ENCODE results near the gene CLDN12.

The CLDN12 gene

GRCh38 chr7:90403174-90404113 is at the start of gene CLDN12:
TSS of gene CLDN12 (plus strand) at chr7:90403461. CDS start at chr7:90412677, 9,216 bp downstream.
- DNase-seq (ENCODE audit: low read depth in 2 of 2) = peak; percentile 62 to 64

DNA sequence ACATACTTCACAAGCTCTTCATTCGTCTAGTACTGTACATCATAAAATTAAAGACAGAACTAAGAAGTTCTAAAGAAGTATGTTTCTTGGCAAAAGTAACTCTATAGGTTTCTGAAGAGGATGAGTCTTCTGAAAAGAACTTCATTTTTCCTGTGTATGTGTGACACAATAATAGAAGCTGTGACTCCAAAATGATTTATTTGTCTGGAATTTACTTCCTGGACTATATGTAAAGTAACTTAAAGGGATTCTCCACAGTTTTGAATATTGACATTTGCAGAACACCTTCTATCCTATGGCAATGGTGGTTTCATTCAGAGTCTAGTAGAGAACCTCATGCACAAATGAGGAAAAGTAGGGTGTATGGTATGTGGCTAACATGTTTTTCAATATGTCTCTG is 19.8 kb upstream of the CLDN12 start:
- no peak for DNase-seq (ENCODE audit: low read depth in 2 of 2)

- DNase-seq (ENCODE audit: low read depth in 2 of 2) = no peak
Measured at GRCh38 chr7:90383861-90384260, 19.4 kb upstream of the CLDN12 start.

DNA sequence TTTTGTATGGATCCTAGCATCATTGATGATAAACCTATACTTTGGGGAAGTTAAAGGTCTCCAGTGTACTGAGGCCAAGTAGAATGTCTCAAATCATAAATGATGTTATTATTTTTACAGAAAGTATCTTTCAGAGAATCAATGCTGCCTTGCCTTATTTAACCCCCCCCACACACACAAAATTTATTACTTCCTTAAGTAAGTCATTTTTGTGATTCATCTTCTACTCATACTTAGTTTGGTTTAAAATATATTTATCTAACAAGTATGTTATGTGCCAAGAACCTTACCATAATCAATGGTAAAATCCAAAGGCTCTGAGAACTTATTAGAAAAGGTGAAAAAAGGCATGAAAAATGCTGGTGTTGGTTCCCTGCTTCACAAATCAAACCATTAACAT is 18.8 kb upstream of the CLDN12 start:
- DNase-seq (ENCODE audit: low read depth in 2 of 2) = no peak

DNA sequence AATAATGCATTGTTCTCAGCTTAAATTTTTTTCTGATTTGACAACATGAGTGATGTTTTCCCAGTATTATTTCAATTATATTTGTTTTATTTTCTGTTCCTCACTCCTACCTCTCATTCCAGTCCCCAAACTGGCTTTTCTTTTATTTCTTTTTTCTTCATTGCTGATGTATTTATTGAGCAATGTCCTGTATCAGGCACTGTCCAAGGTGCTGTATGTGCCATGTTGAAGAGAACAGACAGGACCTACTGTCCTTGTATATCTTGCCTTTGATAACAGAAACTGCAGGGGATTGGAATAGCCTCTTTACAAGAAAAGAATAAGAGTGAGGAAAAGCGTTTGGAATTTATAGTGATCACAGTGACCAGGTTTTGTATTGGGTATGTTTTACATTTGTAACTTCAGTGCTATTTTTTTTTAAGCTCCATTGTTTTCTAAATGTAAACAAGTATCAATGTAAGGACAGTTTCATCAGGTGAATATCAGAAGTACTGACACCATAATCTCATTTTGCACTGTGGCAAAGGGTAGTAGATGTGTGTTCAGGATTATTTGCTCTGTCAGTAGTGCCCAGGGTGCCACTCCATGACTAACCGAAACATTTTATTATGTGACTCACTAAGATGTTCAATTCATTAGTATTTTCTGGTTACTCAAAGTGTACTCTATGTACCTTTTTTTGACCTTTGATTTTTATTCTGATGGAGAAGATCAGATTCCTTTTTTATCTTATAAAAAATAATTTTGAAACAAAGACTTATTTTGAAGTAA is 15.6 kb upstream of the CLDN12 start:
- no peak for DNase-seq (ENCODE audit: low read depth in 2 of 2)

GRCh38 chr7:90390926-90391325 is 12.3 kb upstream of the CLDN12 start:
- no peak for DNase-seq (ENCODE audit: low read depth in 2 of 2)

DNA sequence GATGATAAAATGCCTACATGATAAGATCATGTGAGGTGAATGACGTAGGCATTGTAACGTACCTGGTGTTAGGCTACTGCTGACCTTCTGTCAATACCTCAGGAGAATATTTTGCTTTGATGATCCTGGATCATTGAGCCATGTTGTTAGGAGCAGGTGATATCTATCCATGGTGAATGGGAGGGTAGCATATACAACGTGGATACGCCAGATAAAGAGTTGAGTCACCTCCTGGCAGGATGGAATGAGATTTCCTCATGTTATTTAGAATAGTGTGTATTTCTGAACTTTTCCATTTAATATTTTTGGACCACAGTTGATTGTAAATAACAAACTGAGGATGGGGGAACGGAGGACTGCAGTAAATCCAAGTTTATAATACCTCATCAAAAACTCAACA is 11.8 kb upstream of the CLDN12 start:
- no peak for DNase-seq (ENCODE audit: low read depth in 2 of 2)

DNA sequence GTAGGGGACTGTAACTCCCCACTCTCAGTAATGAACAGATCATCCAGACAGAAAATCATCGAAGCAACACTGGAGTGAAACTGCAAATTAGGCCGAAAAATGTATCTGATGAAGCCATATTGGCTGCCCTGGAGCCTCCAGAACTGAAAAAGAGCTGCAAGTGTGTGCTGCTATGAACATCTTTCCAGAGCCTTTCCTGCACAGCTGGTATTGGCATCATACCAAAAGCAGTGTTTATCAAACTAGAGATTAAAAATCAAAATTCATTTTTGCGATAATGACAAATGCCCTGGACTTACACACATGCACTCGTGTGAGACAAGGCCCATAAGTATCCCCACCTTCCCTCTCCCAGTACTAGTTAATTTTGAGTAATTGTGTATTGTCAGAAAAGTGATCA is 6.8 kb upstream of the CLDN12 start:
- no peak for DNase-seq (ENCODE audit: low read depth in 2 of 2)

DNA sequence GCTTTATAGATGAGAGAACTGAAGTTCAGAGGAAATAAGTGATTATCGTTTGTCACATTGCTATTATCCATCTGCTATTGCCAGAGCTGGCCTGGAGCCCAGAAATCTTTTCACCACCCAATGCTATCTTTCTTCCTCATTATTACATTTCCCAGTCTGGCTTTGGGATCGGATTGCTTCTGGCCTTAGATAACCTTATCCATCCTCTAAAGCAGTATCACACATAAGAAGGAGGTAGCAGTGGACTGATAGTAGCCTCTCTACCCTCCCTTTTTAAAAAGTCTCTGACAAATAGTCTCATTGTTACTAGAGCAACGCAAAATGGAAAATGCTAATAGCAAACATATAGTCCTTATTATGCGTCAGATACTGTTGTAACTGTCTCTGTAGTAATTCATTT is 1.3 kb upstream of the CLDN12 start:
- DNase-seq (ENCODE audit: low read depth in 2 of 2) = no peak

GRCh38 chr7:90402785-90403173 is 482 bp upstream of the CLDN12 start:
- DNase-seq (ENCODE audit: low read depth in 2 of 2) = no peak

DNA sequence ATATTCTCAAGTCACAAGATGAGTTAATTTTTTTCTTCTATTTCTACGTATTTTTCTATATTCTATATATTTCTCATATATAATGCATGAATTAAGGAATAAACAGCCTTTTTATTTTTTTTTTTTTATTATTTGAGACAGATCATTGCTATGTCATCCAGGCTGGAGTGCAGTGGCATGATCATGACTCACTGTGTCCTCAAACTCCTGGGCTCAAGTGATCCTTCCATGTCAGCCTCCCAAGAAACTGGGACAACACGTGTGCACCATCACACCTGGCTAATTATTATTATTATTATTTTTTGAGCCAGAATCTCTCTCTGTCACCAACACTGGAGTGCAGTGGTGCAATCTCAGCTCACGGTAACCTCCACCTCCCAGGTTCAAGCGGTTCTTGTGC is 1.5 kb downstream of the CLDN12 start:
- no peak for DNase-seq (ENCODE audit: low read depth in 2 of 2)

DNA sequence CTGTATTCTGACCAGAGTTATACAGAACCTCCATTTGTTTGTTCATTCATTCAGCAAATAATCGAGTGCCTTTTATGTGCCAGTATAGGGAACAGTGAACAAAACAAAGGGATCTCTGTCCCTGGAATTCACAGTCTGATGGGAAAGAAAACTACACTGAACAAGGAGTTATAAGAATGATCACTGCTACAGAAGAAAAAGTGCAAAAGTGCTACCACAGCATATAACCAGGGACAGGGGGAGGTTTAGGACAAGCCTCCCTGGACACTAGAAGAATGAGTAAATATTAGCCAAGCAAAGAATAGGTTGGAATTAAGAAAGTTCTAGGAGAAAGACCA is 4.2 kb downstream of the CLDN12 start:
- DNase-seq (ENCODE audit: low read depth in 2 of 2) = no peak

GRCh38 chr7:90408142-90408541 is 4.9 kb downstream of the CLDN12 start:
- no peak for DNase-seq (ENCODE audit: low read depth in 2 of 2)

GRCh38 chr7:90409667-90410066 is 6.4 kb downstream of the CLDN12 start:
- no peak for DNase-seq (ENCODE audit: low read depth in 2 of 2)

- no peak for DNase-seq (ENCODE audit: low read depth in 2 of 2)
Measured at GRCh38 chr7:90411510-90411909, 8.2 kb downstream of the CLDN12 start.

- no peak for DNase-seq (ENCODE audit: low read depth in 2 of 2)
Measured at GRCh38 chr7:90412458-90413184, 9.4 kb downstream of the CLDN12 start.

GRCh38 chr7:90413185-90413528 is 9.9 kb downstream of the CLDN12 start:
- DNase-seq (ENCODE audit: low read depth in 2 of 2) = no peak

DNA sequence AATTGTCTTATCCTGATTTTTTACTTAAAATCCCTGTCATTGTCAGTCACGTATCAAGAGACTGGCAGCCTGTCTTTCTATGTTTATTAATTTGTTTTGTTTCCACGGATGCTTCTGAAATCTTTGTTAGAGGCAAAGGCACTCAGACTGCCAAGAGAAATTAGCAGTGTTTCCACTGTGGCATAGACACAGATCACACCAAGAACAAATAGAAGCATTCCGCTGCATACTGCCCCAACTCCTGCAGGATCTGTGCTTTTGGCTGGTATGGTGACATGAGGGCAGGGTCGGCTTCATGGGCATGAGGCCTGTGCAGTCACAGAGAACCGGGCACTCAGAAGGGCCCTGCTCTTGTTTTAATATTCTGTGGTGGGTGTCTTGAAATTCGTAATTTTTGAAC is 18.4 kb downstream of the CLDN12 start:
- DNase-seq (ENCODE audit: low read depth in 2 of 2) = no peak

DNA sequence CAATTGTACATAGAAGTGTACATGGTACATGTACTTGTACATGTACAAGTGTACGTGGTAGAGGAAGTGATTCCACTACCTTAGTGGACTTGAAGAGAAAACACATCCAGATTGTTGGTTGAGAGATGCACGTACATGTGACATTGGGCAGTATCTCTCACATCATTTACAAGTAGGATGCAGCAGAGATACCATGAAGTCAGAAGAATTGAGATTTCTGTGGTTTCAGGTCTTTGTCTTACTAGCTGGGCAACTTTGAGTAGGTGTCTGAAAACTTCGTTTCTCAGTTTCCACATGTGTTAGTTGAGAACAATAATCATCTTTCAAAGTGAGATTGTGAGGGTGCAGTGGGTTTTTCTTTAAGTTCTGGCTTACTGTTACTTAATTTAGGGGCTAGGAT is 21.5 kb downstream of the CLDN12 start:
- DNase-seq (ENCODE audit: low read depth in 2 of 2) = no peak

DNA sequence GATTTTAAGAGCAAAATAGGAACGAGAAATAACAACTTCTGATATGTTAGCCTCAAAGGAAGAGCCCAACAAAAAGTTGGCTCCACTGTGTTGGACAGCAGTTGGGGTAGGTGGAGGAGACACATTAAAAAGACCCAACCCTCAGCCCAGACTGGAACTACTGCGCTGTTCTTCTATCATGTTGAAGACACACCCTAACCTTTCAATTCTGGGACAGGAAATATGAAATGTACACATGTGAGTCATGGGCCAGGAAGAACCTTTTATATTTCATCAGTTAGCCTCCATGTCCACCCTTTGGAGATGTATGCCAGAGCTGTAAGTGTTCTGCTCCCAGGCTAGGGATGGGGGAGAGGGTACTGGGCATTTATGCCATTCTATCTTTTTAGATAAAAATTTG is 22.1 kb downstream of the CLDN12 start:
- no peak for DNase-seq (ENCODE audit: low read depth in 2 of 2)

DNA sequence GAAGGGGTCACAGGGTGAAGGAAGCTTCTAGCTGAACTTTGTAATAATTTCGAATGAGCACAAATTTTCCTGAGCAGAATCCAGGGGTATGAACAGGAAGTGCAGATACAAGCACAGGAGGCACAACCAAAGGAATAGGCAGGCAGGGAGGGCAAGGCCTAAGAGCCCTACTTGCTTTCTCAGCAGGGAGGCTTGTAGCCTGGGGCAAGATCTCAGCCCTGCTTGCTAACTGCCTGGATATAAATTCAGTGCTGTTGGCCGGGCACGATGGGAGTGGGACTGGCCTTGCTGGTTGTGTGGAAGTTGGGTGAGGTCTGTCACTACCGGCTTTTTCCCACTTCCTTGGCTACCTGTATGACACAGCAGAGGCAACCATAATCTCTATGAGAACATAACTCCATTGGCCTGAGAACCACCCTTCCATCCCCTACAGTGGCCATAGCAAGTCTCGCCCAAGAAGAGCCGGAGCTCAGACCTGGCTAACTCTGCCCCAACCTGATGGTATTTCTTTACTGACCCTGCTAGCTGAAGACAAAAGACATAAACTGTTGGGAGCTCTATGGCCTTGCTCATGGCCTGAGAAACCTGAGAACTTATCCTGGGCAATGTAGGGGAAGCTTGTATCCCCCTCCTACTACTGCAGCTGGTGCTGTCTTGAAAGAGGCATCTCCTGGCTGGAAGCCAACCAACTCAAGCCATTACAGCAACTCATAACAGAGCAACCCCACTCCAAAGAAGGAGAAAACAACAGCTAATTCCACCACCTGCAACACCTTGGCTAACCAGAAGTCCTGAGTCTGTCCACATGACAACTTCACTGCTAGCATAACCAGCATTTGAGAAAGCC is 27.6 kb downstream of the CLDN12 start:
- DNase-seq (ENCODE audit: low read depth in 2 of 2) = no peak

DNA sequence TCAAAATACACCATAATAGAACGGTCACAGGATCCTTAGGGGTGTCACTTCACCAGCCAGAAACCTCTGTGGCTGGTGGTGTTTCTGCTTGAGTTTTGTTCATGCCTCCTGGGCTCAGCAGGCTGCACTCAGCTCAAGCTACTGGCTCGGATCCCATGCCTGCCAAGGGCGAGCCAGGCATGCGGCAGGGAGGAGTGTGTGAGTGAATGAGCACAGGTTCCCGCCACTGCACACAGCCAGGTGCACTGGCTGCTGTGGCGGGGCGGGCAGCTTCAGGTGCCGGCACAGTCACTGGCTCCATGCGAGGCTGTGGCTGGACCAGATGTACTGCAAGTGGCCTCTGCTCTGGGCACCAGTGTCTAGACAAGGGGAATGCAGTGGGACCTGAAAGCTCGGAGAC is 29.5 kb downstream of the CLDN12 start:
- DNase-seq (ENCODE audit: low read depth in 2 of 2) = no peak
